ENCODE measurements around the gene CMPK1. TPM values are rescaled to one million over a fixed set of nuclear protein-coding genes. Genes with fewer than 3 reads are reported as not detected.

Gene CMPK1
- total RNA-seq, 1 experiment from 2014 or later, result 119 TPM

- Histone ChIP-seq H2AFZ (no peak overlapping the region), H3K9me3 (ENCODE audit: insufficient read depth, low read depth) (no peaks in the 10 kb centered on the region), H4K20me1 (ENCODE audit: insufficient read depth) (no peaks in the 10 kb centered on the region), H3K27ac (no peak overlapping the region), H3K4me3 (no peak overlapping the region), H3K36me3 (ENCODE audit: low read depth) (0 out of 2 replicates have a peak, but pooled peaks cover under 1% of the 10 kb centered on the region), H3K79me2 (ENCODE audit: low read depth) (no peaks in the 10 kb centered on the region), H3K4me2 (no peak overlapping the region), H3K4me1 (replicated peaks; ENCODE audit: insufficient read depth) (peaks cover 5% of the 10 kb centered on the region; the same call in 1 of the 2 replicates), H3F3A (ENCODE audit: insufficient read depth, low read depth) (no peaks in the 10 kb centered on the region), H3K27me3 (ENCODE audit: insufficient read depth, low read depth) (no peaks in the 10 kb centered on the region), H3K9me2 (ENCODE audit: insufficient read depth) (no peaks in the 10 kb centered on the region; the same call in 1 of the 2 replicates)
- TF ChIP-seq, protein P1, sequence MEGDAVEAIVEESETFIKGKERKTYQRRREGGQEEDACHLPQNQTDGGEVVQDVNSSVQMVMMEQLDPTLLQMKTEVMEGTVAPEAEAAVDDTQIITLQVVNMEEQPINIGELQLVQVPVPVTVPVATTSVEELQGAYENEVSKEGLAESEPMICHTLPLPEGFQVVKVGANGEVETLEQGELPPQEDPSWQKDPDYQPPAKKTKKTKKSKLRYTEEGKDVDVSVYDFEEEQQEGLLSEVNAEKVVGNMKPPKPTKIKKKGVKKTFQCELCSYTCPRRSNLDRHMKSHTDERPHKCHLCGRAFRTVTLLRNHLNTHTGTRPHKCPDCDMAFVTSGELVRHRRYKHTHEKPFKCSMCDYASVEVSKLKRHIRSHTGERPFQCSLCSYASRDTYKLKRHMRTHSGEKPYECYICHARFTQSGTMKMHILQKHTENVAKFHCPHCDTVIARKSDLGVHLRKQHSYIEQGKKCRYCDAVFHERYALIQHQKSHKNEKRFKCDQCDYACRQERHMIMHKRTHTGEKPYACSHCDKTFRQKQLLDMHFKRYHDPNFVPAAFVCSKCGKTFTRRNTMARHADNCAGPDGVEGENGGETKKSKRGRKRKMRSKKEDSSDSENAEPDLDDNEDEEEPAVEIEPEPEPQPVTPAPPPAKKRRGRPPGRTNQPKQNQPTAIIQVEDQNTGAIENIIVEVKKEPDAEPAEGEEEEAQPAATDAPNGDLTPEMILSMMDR (conservative IDR thresholded peaks at IDR 0.05), result no peak
- no peak for TF ChIP-seq EZH2 (IDR thresholded peaks at IDR 0.05; ENCODE audit: low read depth)
- BruUV-seq (replicated peaks), result no TSS peak
- CTCF ChIA-PET, result interaction anchor here (0.6 to 1.8 kb wide), 3 partner anchors 8 to 338 kb away, joined by 4 to 18 read pairs (median 4); partner anchors contain the start of gene FOXD2
- POLR2A ChIA-PET (ENCODE audit: unreplicated experiment), result no interaction called here
- DNase-seq, result no peak
- intact Hi-C loops (cut with micrococcal nuclease; ENCODE audit: unreplicated experiment), result loop anchor here (1.0 kb wide), 2 partner anchors 322 to 338 kb away; no protein-coding TSS in a partner anchor
Observed at GRCh38 chr1:47388030-47388890, 54.7 kb downstream of the CMPK1 start.

GRCh38 chr1:47388891-47389238 lies 55.3 kb downstream of the CMPK1 start:
- ChIA-PET CTCF (interaction anchor here (0.6 to 1.8 kb wide), 5 partner anchors 9 to 338 kb away, joined by 3 to 18 read pairs (median 4); partner anchors contain the start of gene FOXD2), POLR2A (ENCODE audit: unreplicated experiment) (no interaction called here)
- BruUV-seq (replicated peaks), result no TSS peak
- Histone ChIP-seq H3K27ac (no peak overlapping the region), H3K9me3 (ENCODE audit: insufficient read depth, low read depth) (no peaks in the 10 kb centered on the region), H4K20me1 (ENCODE audit: insufficient read depth) (no peaks in the 10 kb centered on the region), H3K9me2 (ENCODE audit: insufficient read depth) (no peaks in the 10 kb centered on the region; the same call in 1 of the 2 replicates), H3K4me3 (no peak overlapping the region), H3K4me2 (no peak overlapping the region), H2AFZ (no peak overlapping the region), H3K36me3 (ENCODE audit: low read depth) (no peaks in the 10 kb centered on the region), H3F3A (ENCODE audit: insufficient read depth, low read depth) (no peaks in the 10 kb centered on the region), H3K27me3 (ENCODE audit: insufficient read depth, low read depth) (no peaks in the 10 kb centered on the region), H3K4me1 (replicated peaks; ENCODE audit: insufficient read depth) (peaks cover 9% of the 10 kb centered on the region; the same call in 1 of the 2 replicates), H3K79me2 (ENCODE audit: low read depth) (no peaks in the 10 kb centered on the region)
- DNase-seq, result peak; percentile 44 to 70
- intact Hi-C loops (cut with micrococcal nuclease; ENCODE audit: unreplicated experiment), result loop anchor here (1.0 kb wide), 3 partner anchors 210 to 337 kb away; no protein-coding TSS in a partner anchor
- TF ChIP-seq, protein P1 (conservative IDR thresholded peaks at IDR 0.05), result peak; percentile 88
- TF ChIP-seq EZH2 (IDR thresholded peaks at IDR 0.05; ENCODE audit: low read depth), result no peak

GRCh38 chr1:47389731-47390130 lies 56.1 kb downstream of the CMPK1 start:
- H3K9me2 ChIP-seq (ENCODE audit: insufficient read depth), result no peaks in the 10 kb centered on the region; the same call in 1 of the 2 replicates
- H3K79me2 ChIP-seq (ENCODE audit: low read depth), result no peaks in the 10 kb centered on the region
- H3K4me2 ChIP-seq, result no peak overlapping the region
- H3K27ac ChIP-seq, result no peak overlapping the region
- POLR2A ChIA-PET (ENCODE audit: unreplicated experiment), result no interaction called here
- H3K4me3 ChIP-seq, result no peak overlapping the region
- no peaks in the 10 kb centered on the region for H3K9me3 ChIP-seq (ENCODE audit: insufficient read depth, low read depth)
- DNase-seq, result no peak
- no peaks in the 10 kb centered on the region for H4K20me1 ChIP-seq (ENCODE audit: insufficient read depth)
- peaks cover 9% of the 10 kb centered on the region; the same call in 1 of the 2 replicates for H3K4me1 ChIP-seq (replicated peaks; ENCODE audit: insufficient read depth)
- no peaks in the 10 kb centered on the region for H3K36me3 ChIP-seq (ENCODE audit: low read depth)
- H2AFZ ChIP-seq, result no peak overlapping the region
- no peak for TF ChIP-seq EZH2 (IDR thresholded peaks at IDR 0.05; ENCODE audit: low read depth)
- TF ChIP-seq, protein P1 (conservative IDR thresholded peaks at IDR 0.05), result no peak
- H3K27me3 ChIP-seq (ENCODE audit: insufficient read depth, low read depth), result no peaks in the 10 kb centered on the region
- BruUV-seq (replicated peaks), result no TSS peak
- no peaks in the 10 kb centered on the region for H3F3A ChIP-seq (ENCODE audit: insufficient read depth, low read depth)
- intact Hi-C loops (cut with micrococcal nuclease; ENCODE audit: unreplicated experiment), result loop anchor here (1.0 kb wide), 1 partner anchor 210 kb away; no protein-coding TSS in a partner anchor
- CTCF ChIA-PET, result interaction anchor here (0.6 to 1.8 kb wide), 3 partner anchors 34 to 337 kb away, joined by 3 to 18 read pairs (median 4); no protein-coding TSS in a partner anchor

All from PC-9 (cell line).